IMR-90 (cell line): Measurements from ENCODE around the gene FSTL5. TPM values are rescaled to one million over a fixed set of nuclear protein-coding genes. Genes with fewer than 3 reads are reported as not detected.
A peak's percentile ranks its signal among the peaks of the same experiment; 100 is the strongest.

Experiments used
- ATAC-seq: fragments of 200-7000 bp; cut with Tn5 transposase; 2 replicates; pipeline ENCODE4 v1.9.1; 2020; ENCODE audit warnings: low read depth, mild to moderate bottlenecking, moderate library complexity
- BruUV-seq: library from RNA; stranded (reverse); fragments of 400-500 nt; replicated peaks from 2 replicates; lab custom pipeline; 2021; lab: Mats Ljungman, UMichigan
- CTCF ChIA-PET: fragments of 300-600 bp; formaldehyde crosslinking; extraction: SDS; loops from one replicate; lab custom pipeline; 2021; ENCODE audit warnings: antibody characterized with exemption; lab: Yijun Ruan, JAX
- POLR2A ChIA-PET: fragments of 300-600 bp; sonication (Branson Sonifier 250); formaldehyde crosslinking; loops from one replicate; lab custom pipeline; 2022; ENCODE audit warnings: antibody characterized with exemption; ENCODE audit not compliant: unreplicated experiment; lab: Charles Lee
- DNase-seq: peaks from one replicate; pipeline ENCODE4 v3.0.0; 2013
- H2AFZ ChIP-seq: replicated peaks from 2 replicates; pipeline ENCODE3; 2013; ENCODE audit warnings: low read length, mild to moderate bottlenecking; ENCODE audit not compliant: poor library complexity
- H2AK5ac ChIP-seq: 2 replicates; pipeline ENCODE4 v1.6.1; 2013; ENCODE audit warnings: low read depth, low read length, inconsistent platforms
- H2AK9ac ChIP-seq: replicated peaks from 2 replicates; pipeline ENCODE3; 2013; ENCODE audit warnings: mild to moderate bottlenecking, low read depth, low read length, moderate library complexity; ENCODE audit not compliant: poor library complexity
- H2BK120ac ChIP-seq: 2 replicates; pipeline ENCODE4 v1.6.1; 2013; ENCODE audit warnings: low read depth, low read length, inconsistent platforms
- H2BK15ac ChIP-seq: 3 replicates; pipeline ENCODE4 v1.6.1; 2013; ENCODE audit warnings: low read depth, low read length, inconsistent platforms
- H2BK20ac ChIP-seq: 2 replicates; pipeline ENCODE4 v1.6.1; 2013; ENCODE audit warnings: low read depth, mild to moderate bottlenecking, inconsistent platforms, low read length, moderate library complexity
- H2BK5ac ChIP-seq: 2 replicates; pipeline ENCODE4 v1.6.1; 2013; ENCODE audit warnings: mild to moderate bottlenecking, low read depth, low read length, inconsistent platforms; ENCODE audit not compliant: poor library complexity, severe bottlenecking
- H3K14ac ChIP-seq: replicated peaks from 2 replicates; pipeline ENCODE4 v1.6.1; 2013; ENCODE audit warnings: low read depth, low read length, inconsistent platforms
- H3K18ac ChIP-seq: 2 replicates; pipeline ENCODE4 v1.6.1; 2013; ENCODE audit warnings: low read depth, low read length, control low read depth
- H3K23ac ChIP-seq: 2 replicates; pipeline ENCODE4 v1.6.1; 2013; ENCODE audit warnings: low read depth, low read length, inconsistent platforms
- H3K27ac ChIP-seq: 2 replicates; pipeline ENCODE4 v1.5.1; 2013; ENCODE audit warnings: mild to moderate bottlenecking, control low read depth, low read length; ENCODE audit not compliant: insufficient read depth
- H3K27me3 ChIP-seq: 2 replicates; pipeline ENCODE4 v1.6.1; 2013; ENCODE audit warnings: low read length; ENCODE audit not compliant: control insufficient read depth, insufficient read depth
- H3K36me3 ChIP-seq: 2 replicates; pipeline ENCODE4 v1.6.1; 2013; ENCODE audit warnings: low read length, mixed read lengths; ENCODE audit not compliant: control insufficient read depth, insufficient read depth
- H3K4ac ChIP-seq: 2 replicates; pipeline ENCODE4 v1.6.1; 2013; ENCODE audit warnings: low read depth, low read length, inconsistent platforms
- H3K4me1 ChIP-seq: 2 replicates; pipeline ENCODE4 v1.6.1; 2013; ENCODE audit warnings: low read length, mixed read lengths; ENCODE audit not compliant: control insufficient read depth, insufficient read depth
- H3K4me2 ChIP-seq: 2 replicates; pipeline ENCODE4 v1.6.1; 2013; ENCODE audit warnings: low read depth, mild to moderate bottlenecking, control low read depth, low read length, moderate library complexity
- H3K4me3 ChIP-seq: 2 replicates; pipeline ENCODE4 v1.5.1; 2013; ENCODE audit warnings: low read depth, mild to moderate bottlenecking, control low read depth, low read length, moderate library complexity; ENCODE audit not compliant: insufficient read depth
- H3K56ac ChIP-seq: 2 replicates; pipeline ENCODE4 v1.6.1; 2013; ENCODE audit warnings: low read length, inconsistent platforms; ENCODE audit not compliant: insufficient read depth; ENCODE audit errors: extremely low read depth
- H3K79me1 ChIP-seq, 2 experiments: 2 replicates each; pipeline ENCODE4 v1.6.1; 2013; ENCODE audit warnings: low read length in 2 of 2, inconsistent platforms in 1 of 2, low read depth in 1 of 2
- H3K9ac ChIP-seq: 2 replicates; pipeline ENCODE4 v1.6.1; 2013; ENCODE audit warnings: low read depth, low read length, control low read depth
- H3K9me1 ChIP-seq: 2 replicates; pipeline ENCODE4 v1.6.1; 2013; ENCODE audit warnings: low read length, inconsistent platforms; ENCODE audit not compliant: insufficient read depth
- H3K9me3 ChIP-seq: 2 replicates; pipeline ENCODE4 v1.6.1; 2013; ENCODE audit warnings: low read length; ENCODE audit not compliant: control insufficient read depth, insufficient read depth
- H4K20me1 ChIP-seq: 2 replicates; pipeline ENCODE4 v1.6.1; 2013; ENCODE audit warnings: low read length, inconsistent platforms; ENCODE audit not compliant: insufficient read depth
- H4K5ac ChIP-seq: 2 replicates; pipeline ENCODE4 v1.6.1; 2013; ENCODE audit warnings: mild to moderate bottlenecking, low read depth, low read length, control low read depth
- H4K8ac ChIP-seq, 2 experiments: 2 replicates each; pipeline ENCODE4 v1.6.1; 2013; ENCODE audit warnings: low read depth in 2 of 2, low read length in 2 of 2, control low read depth in 1 of 2, inconsistent platforms in 1 of 2
- H4K91ac ChIP-seq: 2 replicates; pipeline ENCODE4 v1.6.1; 2013; ENCODE audit warnings: low read depth, low read length, inconsistent platforms; ENCODE audit not compliant: insufficient read depth
- BHLHE40 ChIP-seq: fragments of 150-350 bp; IDR thresholded peaks from 2 replicates; pipeline ENCODE4 v1.6.1; 2016; ENCODE audit warnings: mild to moderate bottlenecking, low read depth, low read length
- CEBPB ChIP-seq: IDR thresholded peaks from 2 replicates; pipeline ENCODE4 v1.6.1; 2012; ENCODE audit warnings: low read depth, low read length, improper control_type of control experiment
- CTCF ChIP-seq: conservative IDR thresholded peaks from 2 replicates; pipeline ENCODE4 v1.5.1; 2012; ENCODE audit warnings: mild to moderate bottlenecking, low read depth, low read length, improper control_type of control experiment
- ELK1 ChIP-seq: fragments of 150-350 bp; IDR thresholded peaks from 2 replicates; pipeline ENCODE4 v1.6.1; 2016; ENCODE audit warnings: low read depth, mild to moderate bottlenecking, low read length, moderate library complexity, borderline replicate concordance
- FOS ChIP-seq: fragments of 150-350 bp; IDR thresholded peaks from 2 replicates; pipeline ENCODE4 v1.6.1; 2016; ENCODE audit warnings: low read depth, low read length
- MAFK ChIP-seq: IDR thresholded peaks from 2 replicates; pipeline ENCODE4 v1.6.1; 2012; ENCODE audit warnings: low read depth, low read length, improper control_type of control experiment
- POLR2A ChIP-seq: IDR thresholded peaks from 2 replicates; pipeline ENCODE4 v1.6.1; 2012; ENCODE audit warnings: mild to moderate bottlenecking, low read depth, low read length
- RAD21 ChIP-seq: IDR thresholded peaks from 2 replicates; pipeline ENCODE4 v1.6.1; 2012; ENCODE audit warnings: low read length, improper control_type of control experiment
- RCOR1 ChIP-seq: IDR thresholded peaks from 2 replicates; pipeline ENCODE4 v1.6.1; 2012; ENCODE audit warnings: mild to moderate bottlenecking, low read length, improper control_type of control experiment; ENCODE audit not compliant: insufficient replicate concordance
- RFX5 ChIP-seq: IDR thresholded peaks from 2 replicates; pipeline ENCODE4 v1.8.0; 2012; ENCODE audit warnings: low read depth, mild to moderate bottlenecking, low read length, moderate library complexity
- SMC3 ChIP-seq: fragments of 150-350 bp; IDR thresholded peaks from 2 replicates; pipeline ENCODE4 v1.6.1; 2016; ENCODE audit warnings: low read depth, mild to moderate bottlenecking, antibody characterized with exemption, low read length, moderate library complexity
- WGBS, 2 experiments: methylation state at CpG; one replicate each; pipeline versions ENCODE4 v1.1.5 to v1.1.7; 2013; ENCODE audit warnings: missing lambda C conversion rate in 2 of 2; ENCODE audit not compliant: insufficient read length in 1 of 2; ENCODE audit errors: extremely low coverage in 2 of 2; 5-methylcytosine and 5-hydroxymethylcytosine counted together
- dilution Hi-C: fragments of 300-500 bp; cut with HindIII; formaldehyde crosslinking; loops from one replicate; pipeline ENCODE4 v1.14.3; 2018; ENCODE audit warnings: low sequenced_read_pairs; ENCODE audit not compliant: unreplicated experiment
- in situ Hi-C: fragments of 300-500 bp; cut with MboI; formaldehyde crosslinking; loops from 3 replicates; pipeline ENCODE4 v1.14.3; 2019; ENCODE audit warnings: low sequenced_read_pairs, inconsistent platforms, mixed read lengths
- intact Hi-C: fragments of 100-400 bp; cut with micrococcal nuclease; formaldehyde crosslinking; loops from 2 replicates; pipeline ENCODE4 v1.10.0; 2022
- polyA plus RNA-seq, 3 experiments: library from polyadenylated mRNA; depleted of rRNA; stranded (reverse); fragments of >200 nt; gene quantifications; 2 replicates each; pipeline ENCODE4 v1.2.3, GENCODE V29; 2012; ENCODE audit warnings: low replicate concordance in 1 of 3
- total RNA-seq: library from RNA; depleted of rRNA; stranded (reverse); fragments of >200 nt; gene quantifications from 2 replicates; pipeline ENCODE4 v1.2.3, GENCODE V29; 2012

The FSTL5 gene
- total and polyA plus RNA-seq, 2 of the 4 experiments (the other 2 are of a cell fraction) = under 0.01 TPM; not detected in 1

- Histone ChIP-seq H3K4me2 (no peak overlapping the region), H3K18ac (no peak overlapping the region), H3K9me3 (no peaks in the 10 kb centered on the region), H3K9me1 (no peaks in the 10 kb centered on the region), H2BK15ac (no peak overlapping the region), H2AK9ac (no peak overlapping the region), H2AK5ac (no peak overlapping the region), H3K4ac (no peak overlapping the region), H3K4me3 (no peak overlapping the region), H2AFZ (no peak overlapping the region), H4K91ac (no peak overlapping the region), H2BK20ac (no peak overlapping the region), H3K36me3 (no peaks in the 10 kb centered on the region), H2BK5ac (no peak overlapping the region), H3K56ac (no peak overlapping the region), H3K14ac (no peak overlapping the region), H4K8ac (no peak overlapping the region), H4K20me1 (no peaks in the 10 kb centered on the region), H3K4me1 (no peaks in the 10 kb centered on the region), H3K27ac (no peak overlapping the region), H4K5ac (no peak overlapping the region), H3K9ac (no peak overlapping the region), H3K79me1 (no peaks in the 10 kb centered on the region), H3K27me3 (no peaks in the 10 kb centered on the region), H3K23ac (no peak overlapping the region), H2BK120ac (no peak overlapping the region)
- in situ Hi-C loops (no loop called here), dilution Hi-C loops (no loop called here), intact Hi-C loops (no loop called here)
- ChIA-PET CTCF (no interaction called here), POLR2A (no interaction called here)
- DNase-seq (peak; percentile 2), ATAC-seq (no peak)
- BruUV-seq = no TSS peak
- WGBS, 2 experiments = no CpG with 5 or more reads among the region's 3 CpGs
- no peak for TF ChIP-seq POLR2A
- no peak for TF ChIP-seq ELK1
- no peak for TF ChIP-seq BHLHE40
- TF ChIP-seq RAD21 = no peak
- TF ChIP-seq MAFK = no peak
- TF ChIP-seq FOS = no peak
- TF ChIP-seq CEBPB = no peak
- TF ChIP-seq SMC3 = no peak
- no peak for TF ChIP-seq CTCF
- no peak for TF ChIP-seq RFX5
- no peak for TF ChIP-seq RCOR1
Measured at GRCh38 chr4:161799710-161800109, 364.1 kb downstream of the FSTL5 start.
